ENCODE measurements around the gene DAAM1.

DNA sequence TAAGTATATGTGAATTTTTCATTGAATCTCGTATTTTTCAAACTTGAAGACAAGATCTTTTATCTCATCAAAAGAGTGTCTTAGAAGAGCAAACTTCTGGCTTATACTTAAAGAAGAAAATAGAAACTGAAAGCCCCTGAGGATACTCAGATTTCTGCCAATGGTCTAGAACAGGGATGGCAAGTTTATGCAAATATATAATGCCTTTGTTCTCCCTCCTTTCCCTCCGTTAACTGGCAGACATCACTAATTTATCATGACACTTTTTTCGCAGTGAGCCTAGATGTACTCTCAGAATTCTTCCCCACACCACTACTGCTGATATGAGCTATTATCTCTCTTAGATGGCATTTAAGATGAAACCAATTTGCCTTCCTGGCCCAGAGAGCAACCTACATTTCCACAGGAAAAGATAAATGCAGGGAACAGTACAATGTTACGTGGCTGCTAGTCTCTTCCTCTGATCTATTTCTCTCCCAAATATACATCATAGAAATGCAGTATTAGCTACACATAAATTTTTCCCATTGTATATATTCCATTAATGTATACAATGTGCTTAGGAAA is 40.0 kb upstream of the DAAM1 start:
- TF ChIP-seq, protein P1, sequence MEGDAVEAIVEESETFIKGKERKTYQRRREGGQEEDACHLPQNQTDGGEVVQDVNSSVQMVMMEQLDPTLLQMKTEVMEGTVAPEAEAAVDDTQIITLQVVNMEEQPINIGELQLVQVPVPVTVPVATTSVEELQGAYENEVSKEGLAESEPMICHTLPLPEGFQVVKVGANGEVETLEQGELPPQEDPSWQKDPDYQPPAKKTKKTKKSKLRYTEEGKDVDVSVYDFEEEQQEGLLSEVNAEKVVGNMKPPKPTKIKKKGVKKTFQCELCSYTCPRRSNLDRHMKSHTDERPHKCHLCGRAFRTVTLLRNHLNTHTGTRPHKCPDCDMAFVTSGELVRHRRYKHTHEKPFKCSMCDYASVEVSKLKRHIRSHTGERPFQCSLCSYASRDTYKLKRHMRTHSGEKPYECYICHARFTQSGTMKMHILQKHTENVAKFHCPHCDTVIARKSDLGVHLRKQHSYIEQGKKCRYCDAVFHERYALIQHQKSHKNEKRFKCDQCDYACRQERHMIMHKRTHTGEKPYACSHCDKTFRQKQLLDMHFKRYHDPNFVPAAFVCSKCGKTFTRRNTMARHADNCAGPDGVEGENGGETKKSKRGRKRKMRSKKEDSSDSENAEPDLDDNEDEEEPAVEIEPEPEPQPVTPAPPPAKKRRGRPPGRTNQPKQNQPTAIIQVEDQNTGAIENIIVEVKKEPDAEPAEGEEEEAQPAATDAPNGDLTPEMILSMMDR (optimal IDR thresholded peaks at IDR 0.05 in 1 of 3, IDR thresholded peaks at IDR 0.05 in 1 of 3, conservative IDR thresholded peaks at IDR 0.05 in 1 of 3; ENCODE audit: extremely low read depth in 1 of 3, insufficient read depth in 2 of 3, low read length in 3 of 3), result no peak
- no peak for TF ChIP-seq EZH2 (IDR thresholded peaks at IDR 0.05; ENCODE audit: low read length)
